Ovary (tissue), 9 donors: Measurements from ENCODE around the gene GLG1. TPM values are rescaled to one million over a fixed set of nuclear protein-coding genes. Genes with fewer than 3 reads are reported as not detected.

ENCODE experiments used
- DNase-seq, 5 donors: peaks; one replicate each; pipeline ENCODE4 v3.0.0-alpha.2; 2019 to 2020
- H3K27ac ChIP-seq, 2 donors: fragments of 200-600 bp; one replicate each; pipeline versions ENCODE4 v1.5.1 to v1.8.0; 2019 to 2022
- H3K27me3 ChIP-seq: fragments of 200-600 bp; one replicate; pipeline ENCODE4 v1.8.0; 2022
- H3K36me3 ChIP-seq: fragments of 200-600 bp; sonication (generic); one replicate; pipeline ENCODE4 v1.5.1; 2019
- H3K4me1 ChIP-seq: one replicate; pipeline ENCODE4 v1.8.1; 2013; ENCODE audit warnings: mild to moderate bottlenecking, moderate library complexity; ENCODE audit not compliant: insufficient read depth
- H3K4me3 ChIP-seq: fragments of 200-600 bp; sonication (generic); one replicate; pipeline ENCODE4 v1.5.1; 2017
- H3K9me3 ChIP-seq, 2 donors: fragments of 200-600 bp in 1 of 2; sonication (generic) in 1 of 2; one replicate each; pipeline versions ENCODE4 v1.5.1 to v1.8.1; 2013 to 2019; ENCODE audit warnings: mild to moderate bottlenecking in 1 of 2, moderate library complexity in 1 of 2
- CTCF ChIP-seq, 3 donors: fragments of 450-650 bp in 2 of 3; fragments of 200-600 bp in 1 of 3; IDR thresholded peaks; one replicate each; pipeline versions ENCODE4 v1.5.1 to v1.8.0; 2016 to 2022; ENCODE audit warnings: antibody characterized with exemption in 3 of 3, mild to moderate bottlenecking in 1 of 3
- EP300 ChIP-seq: sonication (generic); formaldehyde crosslinking; IDR thresholded peaks from one replicate; pipeline ENCODE4 v1.6.1; 2017; ENCODE audit warnings: antibody characterized with exemption
- POLR2A ChIP-seq: fragments of 450-650 bp; IDR thresholded peaks from one replicate; pipeline ENCODE4 v1.6.1; 2017; ENCODE audit warnings: antibody characterized with exemption, mild to moderate bottlenecking, moderate library complexity
- WGBS, 3 donors: extraction: QIAGEN DNeasy Blood & Tissue Kit in 1 of 3; methylation state at CpG; one replicate each; pipeline versions ENCODE4 v1.1.5 to v1.1.7; 2013 to 2017; 5-methylcytosine and 5-hydroxymethylcytosine counted together
- intact Hi-C, 4 donors: fragments of 100-400 bp; cut with DNase I; formaldehyde crosslinking; loops; one replicate each; pipeline versions ENCODE4 v1.11.0 to v1.15.1; 2022 to 2023
- polyA plus RNA-seq, 2 donors: library from polyadenylated mRNA; stranded (reverse); fragments of 200-250 nt in 1 of 2; fragments of 350-450 nt in 1 of 2; fragmentation: Illumina TruSeq in 1 of 2; extraction: RNeasy Lipid Tissue Mini Kit (QIAGEN cat#74804) in 1 of 2; gene quantifications; one replicate each; pipeline ENCODE4 v1.2.3, GENCODE V29; 2013 to 2014
- total RNA-seq, 7 donors: library from RNA; depleted of rRNA in 2 of 7; stranded (reverse); fragments of >200 nt in 2 of 7; fragmentation: NEBNext Ultra II Directional in 3 of 7; extraction: Animal tissue kit (Norgen Biotek cat#: 25700) in 3 of 7; gene quantifications; one replicate each; pipeline versions ENCODE4 v1.1.0 to v1.2.4, GENCODE V29; 2016 to 2023
- donor health status: DM: no; HTN: no; CAD: no; lungs with moderate emphysema.
- donor health status: DM: no; HTN: no; CAD: no.
- donor health status: Bipolar disorder and iron deficiency.
- donor health status: DM: yes; HTN: yes; CAD: no.
- donor health status: DM: no; HTN: no; CAD: no.
- donor health status: DM: yes; HTN: yes; CAD: no.

GLG1 gene
- total and polyA plus RNA-seq, 9 donors = 88.9 to 171 (median 154) TPM

- 80 to 85% (median 84%) methylated on average over 3 of the region's 3 CpGs for WGBS, 3 donors
- no peak for DNase-seq
- H3K9me3 ChIP-seq = no peaks in the 10 kb centered on the region
- TF ChIP-seq EP300 (no peak), CTCF (IDR thresholded peaks at IDR 0.05) (no peak), POLR2A (no peak)
- intact Hi-C loops = loop anchor here in 1 of 4 donors (10.0 kb wide), 1 partner anchor 153 kb away; no protein-coding TSS in a partner anchor
- no peaks in the 10 kb centered on the region for H3K4me1 ChIP-seq
- H3K36me3 ChIP-seq = peaks cover 4% of the 10 kb centered on the region
- no peak overlapping the region for H3K4me3 ChIP-seq
- H3K27ac ChIP-seq = no peak overlapping the region
- H3K27me3 ChIP-seq = no peaks in the 10 kb centered on the region
These were observed 134.9 kb downstream of the GLG1 start for GRCh38 chr16:74472010-74472409.

- Histone ChIP-seq H3K36me3 (peaks cover 4% of the 10 kb centered on the region), H3K4me3 (no peak overlapping the region), H3K4me1 (no peaks in the 10 kb centered on the region), H3K27me3 (no peaks in the 10 kb centered on the region), H3K9me3 (no peaks in the 10 kb centered on the region), H3K27ac (no peak overlapping the region)
- no peak for DNase-seq
- 72 to 76% (median 74%) methylated on average over 6 of the region's 6 CpGs for WGBS, 3 donors
- intact Hi-C loops = loop anchor here in 1 of 4 donors (10.0 kb wide), 1 partner anchor 155 kb away; no protein-coding TSS in a partner anchor
- TF ChIP-seq EP300 = no peak
- TF ChIP-seq CTCF (IDR thresholded peaks at IDR 0.05) = no peak
- no peak for TF ChIP-seq POLR2A
These were observed 136.9 kb downstream of the GLG1 start for GRCh38 chr16:74469946-74470478.

DNA sequence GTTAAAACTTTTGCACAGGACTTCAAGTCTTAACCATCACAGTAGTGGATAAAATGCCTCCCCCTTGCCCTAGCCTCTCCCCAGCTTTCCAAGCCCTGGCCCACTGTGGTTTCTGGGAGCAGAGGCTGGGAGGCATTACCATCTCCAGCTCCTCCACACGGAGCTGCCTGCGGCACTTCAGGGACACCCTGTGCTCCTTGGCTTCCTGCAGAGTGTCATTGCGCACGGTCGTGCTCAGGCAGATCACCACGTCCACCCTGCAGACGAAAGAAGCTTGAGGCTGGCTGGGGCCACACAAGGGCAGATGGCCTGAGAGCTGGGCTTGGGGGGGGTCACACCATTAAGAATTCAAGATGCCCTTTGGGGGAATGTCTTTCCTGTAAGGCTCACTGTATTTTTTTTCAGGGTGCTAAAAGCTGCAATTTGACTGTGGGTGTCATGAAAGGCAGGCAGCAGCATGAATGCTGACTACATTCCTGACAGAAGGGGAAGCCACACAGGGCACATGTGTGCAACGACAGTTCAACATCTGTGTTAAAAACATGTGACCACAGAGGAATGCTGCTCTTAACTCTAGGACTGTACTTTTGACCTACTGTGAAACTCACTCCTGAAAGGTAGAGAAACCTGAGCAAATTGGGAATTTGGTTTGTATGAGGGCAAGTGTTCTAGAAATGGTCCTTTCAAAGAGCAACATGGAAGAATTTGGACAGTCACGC, 137.9 kb downstream of the GLG1 start:
- no peak overlapping the region for H3K27ac ChIP-seq
- 81 to 91% (median 84%) methylated on average over 9 of the region's 9 CpGs for WGBS, 3 donors
- no peaks in the 10 kb centered on the region for H3K9me3 ChIP-seq
- H3K27me3 ChIP-seq = no peaks in the 10 kb centered on the region
- no peak overlapping the region for H3K4me3 ChIP-seq
- peaks cover 4% of the 10 kb centered on the region for H3K36me3 ChIP-seq
- DNase-seq = no peak
- intact Hi-C loops = no loop called here
- no peak for TF ChIP-seq CTCF (IDR thresholded peaks at IDR 0.05)
- TF ChIP-seq EP300 = no peak
- TF ChIP-seq POLR2A = no peak
- H3K4me1 ChIP-seq = no peaks in the 10 kb centered on the region

DNA sequence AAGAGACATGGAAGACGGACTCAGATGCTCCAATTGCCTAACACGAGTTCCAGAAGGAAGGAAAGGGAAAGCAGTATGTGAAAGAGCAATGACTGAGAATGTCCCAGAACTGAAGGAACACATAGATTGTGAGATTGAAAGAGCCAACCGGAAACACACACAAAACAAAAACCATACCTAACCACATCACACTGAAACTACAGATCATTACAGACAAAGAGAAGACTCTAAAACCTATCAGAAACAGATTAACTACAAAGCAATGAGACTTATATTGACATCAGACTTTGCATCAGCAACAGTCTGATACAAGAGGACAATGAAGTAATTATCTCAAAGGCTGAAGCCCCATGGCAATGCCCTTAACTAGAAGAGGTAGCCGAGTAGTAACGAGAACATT, 140.0 kb downstream of the GLG1 start:
- Histone ChIP-seq H3K36me3 (peaks cover 4% of the 10 kb centered on the region), H3K9me3 (no peaks in the 10 kb centered on the region), H3K27me3 (no peaks in the 10 kb centered on the region), H3K4me1 (no peaks in the 10 kb centered on the region), H3K4me3 (no peak overlapping the region), H3K27ac (no peak overlapping the region)
- intact Hi-C loops = no loop called here
- DNase-seq = no peak
- TF ChIP-seq CTCF (IDR thresholded peaks at IDR 0.05) = no peak
- no peak for TF ChIP-seq EP300
- no peak for TF ChIP-seq POLR2A
- 92 to 96% (median 94%) methylated on average over 5 of the region's 5 CpGs for WGBS, 3 donors
